ENCODE results near the gene HAGHL.
"Not testable (repeated sequence)": the region's sequence is repeated elsewhere in the genome, so short reads cannot be mapped to it uniquely, and the experiment has no call there.

HAGHL gene

GRCh38 chr16:687499-687898 lies 39.4 kb upstream of the HAGHL start:
- no peak for DNase-seq

GRCh38 chr16:689175-689897 lies 37.6 kb upstream of the HAGHL start:
- DNase-seq, result no peak

GRCh38 chr16:691242-691641 lies 35.7 kb upstream of the HAGHL start:
- not testable (repeated sequence) for DNase-seq

GRCh38 chr16:692356-693108 lies 34.4 kb upstream of the HAGHL start:
- DNase-seq, result no peak

GRCh38 chr16:693364-693763 lies 33.5 kb upstream of the HAGHL start:
- no peak for DNase-seq

GRCh38 chr16:693766-694165 lies 33.1 kb upstream of the HAGHL start:
- no peak for DNase-seq

- DNase-seq, result no peak
These were observed 32.6 kb upstream of the HAGHL start for GRCh38 chr16:694187-694862.

- no peak for DNase-seq
These were observed 32.0 kb upstream of the HAGHL start for GRCh38 chr16:694863-695354.

- peak in 8 of 56 donors; percentile 23 to 44 (median 37) for DNase-seq
These were observed 31.4 kb upstream of the HAGHL start for GRCh38 chr16:695355-696089.

GRCh38 chr16:698911-699671 lies 27.8 kb upstream of the HAGHL start:
- no peak for DNase-seq

- peak in 3 of 56 donors; percentile 30 to 50 (median 42) for DNase-seq
These were observed 26.0 kb upstream of the HAGHL start for GRCh38 chr16:700684-701584.

- DNase-seq, result no peak
These were observed 24.6 kb upstream of the HAGHL start for GRCh38 chr16:702341-702740.

- DNase-seq, result peak in 6 of 56 donors; percentile 17 to 35 (median 30)
These were observed 23.5 kb upstream of the HAGHL start for GRCh38 chr16:703406-703805.

- DNase-seq, result no peak
These were observed 22.9 kb upstream of the HAGHL start for GRCh38 chr16:704047-704446.

GRCh38 chr16:704552-705380 lies 22.1 kb upstream of the HAGHL start:
- no peak for DNase-seq

- peak in 32 of 56 donors; percentile 16 to 76 (median 54) for DNase-seq
These were observed 21.3 kb upstream of the HAGHL start, which contains the start of gene FBXL16 for GRCh38 chr16:705431-706188. Gene FBXL16, minus strand, starts transcription at chr16:705801. Its CDS starts 8,396 bp downstream, at chr16:697405.
